ENCODE data around the gene CNN3.

The CNN3 gene

GRCh38 chr1:94892604-94893254 is 34.2 kb downstream of the CNN3 start:
- in situ Hi-C loops (cut with MboI; ENCODE audit: low sequenced_read_pairs), result no loop called here

GRCh38 chr1:94888201-94888600 is 38.7 kb downstream of the CNN3 start:
- in situ Hi-C loops (cut with MboI; ENCODE audit: low sequenced_read_pairs), result no loop called here

GRCh38 chr1:94887603-94888171 is 39.2 kb downstream of the CNN3 start:
- in situ Hi-C loops (cut with MboI; ENCODE audit: low sequenced_read_pairs), result no loop called here

GRCh38 chr1:94887106-94887505 is 39.8 kb downstream of the CNN3 start:
- in situ Hi-C loops (cut with MboI; ENCODE audit: low sequenced_read_pairs), result no loop called here

- in situ Hi-C loops (cut with MboI; ENCODE audit: low sequenced_read_pairs), result no loop called here
Observed at GRCh38 chr1:94886361-94886760, 40.5 kb downstream of the CNN3 start.

GRCh38 chr1:94884507-94884906 is 42.4 kb downstream of the CNN3 start:
- in situ Hi-C loops (cut with MboI; ENCODE audit: low sequenced_read_pairs), result no loop called here

GRCh38 chr1:94884106-94884505 is 42.8 kb downstream of the CNN3 start:
- in situ Hi-C loops (cut with MboI; ENCODE audit: low sequenced_read_pairs), result no loop called here

- in situ Hi-C loops (cut with MboI; ENCODE audit: low sequenced_read_pairs), result no loop called here
Observed at GRCh38 chr1:94883691-94884090, 43.2 kb downstream of the CNN3 start.

GRCh38 chr1:94878329-94878728 is 48.6 kb downstream of the CNN3 start:
- in situ Hi-C loops (cut with MboI; ENCODE audit: low sequenced_read_pairs), result no loop called here

GRCh38 chr1:94876362-94876761 is 50.5 kb downstream of the CNN3 start:
- in situ Hi-C loops (cut with MboI; ENCODE audit: low sequenced_read_pairs), result no loop called here

GRCh38 chr1:94875794-94876193 is 51.1 kb downstream of the CNN3 start:
- in situ Hi-C loops (cut with MboI; ENCODE audit: low sequenced_read_pairs), result no loop called here

GRCh38 chr1:94874423-94874822 is 52.5 kb downstream of the CNN3 start:
- in situ Hi-C loops (cut with MboI; ENCODE audit: low sequenced_read_pairs), result no loop called here

GRCh38 chr1:94873520-94874351 is 53.2 kb downstream of the CNN3 start:
- in situ Hi-C loops (cut with MboI; ENCODE audit: low sequenced_read_pairs), result no loop called here

- in situ Hi-C loops (cut with MboI; ENCODE audit: low sequenced_read_pairs), result no loop called here
Observed at GRCh38 chr1:94872771-94873495, 54.0 kb downstream of the CNN3 start.

GRCh38 chr1:94871031-94871430 is 55.9 kb downstream of the CNN3 start:
- in situ Hi-C loops (cut with MboI; ENCODE audit: low sequenced_read_pairs), result no loop called here

- in situ Hi-C loops (cut with MboI; ENCODE audit: low sequenced_read_pairs), result no loop called here
Observed at GRCh38 chr1:94866164-94866807, 60.6 kb downstream of the CNN3 start.

GRCh38 chr1:94865360-94865759 is 61.5 kb downstream of the CNN3 start:
- in situ Hi-C loops (cut with MboI; ENCODE audit: low sequenced_read_pairs), result no loop called here

GRCh38 chr1:94864821-94865220 is 62.1 kb downstream of the CNN3 start:
- in situ Hi-C loops (cut with MboI; ENCODE audit: low sequenced_read_pairs), result no loop called here

- in situ Hi-C loops (cut with MboI; ENCODE audit: low sequenced_read_pairs), result no loop called here
Observed at GRCh38 chr1:94863919-94864318, 63.0 kb downstream of the CNN3 start.

- in situ Hi-C loops (cut with MboI; ENCODE audit: low sequenced_read_pairs), result no loop called here
Observed at GRCh38 chr1:94863297-94863911, 63.5 kb downstream of the CNN3 start.

All from HL-60/S4 treated with phorbol 12-myristate 13-acetate at 8.2 ng/mL for 4 days and 3 days (cell line).